ENCODE data around the gene SF3B3. TPM values are rescaled to one million over a fixed set of nuclear protein-coding genes. Genes with fewer than 3 reads are reported as not detected.

Gene SF3B3
- total RNA-seq, 1 experiment from 2014 or later: 403 TPM

- Histone ChIP-seq H3K4me2 (ENCODE audit: low read length) (no peak overlapping the region), H3K9me3 (ENCODE audit: control insufficient read depth in 1 of 2, insufficient read depth in 1 of 2, low read depth in 1 of 2, low read length in 2 of 2) (no peaks in the 10 kb centered on the region), H3K9me2 (ENCODE audit: insufficient read depth) (no peaks in the 10 kb centered on the region), H3K4me1 (ENCODE audit: control insufficient read depth in 1 of 2, insufficient read depth in 2 of 2, low read length in 2 of 2) (peaks cover 8 to 26% of the 10 kb centered on the region in 2 experiments; a peak in 3 of 4 replicates), H3K27me3 (ENCODE audit: insufficient read depth, low read length) (no peaks in the 10 kb centered on the region), H3K9ac (ENCODE audit: low read length) (no peak overlapping the region), H4K20me1 (ENCODE audit: insufficient read depth) (peaks cover 7% of the 10 kb centered on the region; the same call in 1 of the 2 replicates), H2AFZ (ENCODE audit: low read depth, low read length, poor library complexity, severe bottlenecking) (no peak overlapping the region), H3K27ac (ENCODE audit: low read depth, low read length) (0 out of 2 replicates have a peak overlapping the region, but pooled peaks have one; percentile 17), H3K79me2 (ENCODE audit: insufficient read depth, low read length) (peaks cover 22% of the 10 kb centered on the region; the same call in 1 of the 2 replicates), H3K4me3 (replicated peaks in 1 of 2; ENCODE audit: low read depth in 1 of 2, low read length in 2 of 2) (no peak overlapping the region), H3K36me3 (ENCODE audit: control insufficient read depth in 1 of 2, insufficient read depth in 2 of 2, low read length in 2 of 2) (peaks cover 37 to 43% of the 10 kb centered on the region in 2 experiments)
- no peak for ATAC-seq
- ChIA-PET POLR2A (no interaction called here), CTCF (no interaction called here), RAD21 (ENCODE audit: low non-redundant PET in 1 of 2, low total read pairs in 2 of 2, uncharacterized antibody in 2 of 2, unreplicated experiment in 2 of 2) (no interaction called here)
- intact Hi-C loops (cut with micrococcal nuclease): no loop called here
- BruUV-seq (replicated peaks): no TSS peak
- no peak for DNase-seq (ENCODE audit: low read depth, low spot score)
- TF ChIP-seq CBX3 (IDR thresholded peaks at IDR 0.05; ENCODE audit: low read depth) (no peak), YY1 (IDR thresholded peaks at IDR 0.05; ENCODE audit: extremely low read depth, insufficient replicate concordance, low read depth, low read length) (no peak), EZH2phosphoT487 (IDR thresholded peaks at IDR 0.05; ENCODE audit: borderline replicate concordance) (no peak), SP1 (IDR thresholded peaks at IDR 0.05; ENCODE audit: low read depth) (no peak), REST (IDR thresholded peaks at IDR 0.05; ENCODE audit: low read depth) (no peak), EGR1 (IDR thresholded peaks at IDR 0.05; ENCODE audit: low read depth) (no peak), SRF (IDR thresholded peaks at IDR 0.05; ENCODE audit: low read depth) (no peak), FOSL1 (IDR thresholded peaks at IDR 0.05; ENCODE audit: low read depth) (no peak), TCF7L2 (IDR thresholded peaks at IDR 0.05; ENCODE audit: borderline replicate concordance, extremely low read depth, insufficient read depth, insufficient read length) (no peak), ZNF274 (IDR thresholded peaks at IDR 0.05; ENCODE audit: low read depth, low read length) (no peak), POLR2AphosphoS5 (IDR thresholded peaks at IDR 0.05; ENCODE audit: low read depth, low read length) (no peak), ELF1 (IDR thresholded peaks at IDR 0.05; ENCODE audit: borderline replicate concordance, low read depth) (no peak)
- TF ChIP-seq, protein P1, sequence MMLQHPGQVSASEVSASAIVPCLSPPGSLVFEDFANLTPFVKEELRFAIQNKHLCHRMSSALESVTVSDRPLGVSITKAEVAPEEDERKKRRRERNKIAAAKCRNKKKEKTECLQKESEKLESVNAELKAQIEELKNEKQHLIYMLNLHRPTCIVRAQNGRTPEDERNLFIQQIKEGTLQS (IDR thresholded peaks at IDR 0.05): no peak
- TF ChIP-seq, protein P2, sequence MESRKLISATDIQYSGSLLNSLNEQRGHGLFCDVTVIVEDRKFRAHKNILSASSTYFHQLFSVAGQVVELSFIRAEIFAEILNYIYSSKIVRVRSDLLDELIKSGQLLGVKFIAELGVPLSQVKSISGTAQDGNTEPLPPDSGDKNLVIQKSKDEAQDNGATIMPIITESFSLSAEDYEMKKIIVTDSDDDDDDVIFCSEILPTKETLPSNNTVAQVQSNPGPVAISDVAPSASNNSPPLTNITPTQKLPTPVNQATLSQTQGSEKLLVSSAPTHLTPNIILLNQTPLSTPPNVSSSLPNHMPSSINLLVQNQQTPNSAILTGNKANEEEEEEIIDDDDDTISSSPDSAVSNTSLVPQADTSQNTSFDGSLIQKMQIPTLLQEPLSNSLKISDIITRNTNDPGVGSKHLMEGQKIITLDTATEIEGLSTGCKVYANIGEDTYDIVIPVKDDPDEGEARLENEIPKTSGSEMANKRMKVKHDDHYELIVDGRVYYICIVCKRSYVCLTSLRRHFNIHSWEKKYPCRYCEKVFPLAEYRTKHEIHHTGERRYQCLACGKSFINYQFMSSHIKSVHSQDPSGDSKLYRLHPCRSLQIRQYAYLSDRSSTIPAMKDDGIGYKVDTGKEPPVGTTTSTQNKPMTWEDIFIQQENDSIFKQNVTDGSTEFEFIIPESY (IDR thresholded peaks at IDR 0.05; ENCODE audit: extremely low read depth, insufficient replicate concordance, low read length): no peak
Observed at GRCh38 chr16:70575376-70575775, 51.8 kb downstream of the SF3B3 start.
